Peyer's patch (tissue), 4 donors: ENCODE results near the gene SMTNL2. TPM values are rescaled to one million over a fixed set of nuclear protein-coding genes. Genes with fewer than 3 reads are reported as not detected.

Experiments used
- DNase-seq, 3 donors: peaks; one replicate each; pipeline ENCODE4 v3.0.0-alpha.2; 2017 to 2019
- H3K27ac ChIP-seq, 4 donors: fragments of 200-600 bp; sonication (generic); one replicate each; pipeline ENCODE4 v1.5.1; 2016 to 2019
- H3K27me3 ChIP-seq, 2 donors: fragments of 200-600 bp; sonication (generic); one replicate each; pipeline ENCODE4 v1.5.1; 2019
- H3K36me3 ChIP-seq, 3 donors: fragments of 200-600 bp; sonication (generic); one replicate each; pipeline ENCODE4 v1.5.1; 2016 to 2019
- H3K4me1 ChIP-seq, 4 donors: fragments of 200-600 bp; sonication (generic); one replicate each; pipeline ENCODE4 v1.5.1; 2016 to 2019
- H3K4me3 ChIP-seq, 4 donors: fragments of 200-600 bp; sonication (generic); 1 replicate in 3 of 4; 2 replicates in 1 of 4; pipeline ENCODE4 v1.5.1; 2016 to 2019; ENCODE audit warnings: mild to moderate bottlenecking in 1 of 4
- H3K9me3 ChIP-seq, 4 donors: fragments of 200-600 bp; sonication (generic); one replicate each; pipeline ENCODE4 v1.5.1; 2016 to 2019; ENCODE audit warnings: mild to moderate bottlenecking in 1 of 4
- POLR2A ChIP-seq, 2 donors: fragments of 450-650 bp; IDR thresholded peaks; one replicate each; pipeline ENCODE4 v1.5.1; 2017; ENCODE audit warnings: antibody characterized with exemption in 2 of 2, mild to moderate bottlenecking in 2 of 2, moderate library complexity in 2 of 2
- total RNA-seq, 4 donors: library from RNA; depleted of rRNA; stranded (reverse); fragments of >200 nt; gene quantifications; one replicate each; pipeline ENCODE4 v1.1.0, GENCODE V29; 2016
- TF ChIP-seq, protein P1 (sequence below), 6 experiments: fragments of 450-650 bp in 4 of 6; fragments of 200-600 bp in 2 of 6; sonication (generic) in 1 of 6; IDR thresholded peaks; one replicate each; pipeline ENCODE4 v1.5.1; 2017 to 2019; ENCODE audit warnings: antibody characterized with exemption in 6 of 6, mild to moderate bottlenecking in 3 of 6, moderate library complexity in 1 of 6

The SMTNL2 gene
- total RNA-seq, 4 donors from 2014 or later, result 1.2 TPM; not detected in 3

DNA sequence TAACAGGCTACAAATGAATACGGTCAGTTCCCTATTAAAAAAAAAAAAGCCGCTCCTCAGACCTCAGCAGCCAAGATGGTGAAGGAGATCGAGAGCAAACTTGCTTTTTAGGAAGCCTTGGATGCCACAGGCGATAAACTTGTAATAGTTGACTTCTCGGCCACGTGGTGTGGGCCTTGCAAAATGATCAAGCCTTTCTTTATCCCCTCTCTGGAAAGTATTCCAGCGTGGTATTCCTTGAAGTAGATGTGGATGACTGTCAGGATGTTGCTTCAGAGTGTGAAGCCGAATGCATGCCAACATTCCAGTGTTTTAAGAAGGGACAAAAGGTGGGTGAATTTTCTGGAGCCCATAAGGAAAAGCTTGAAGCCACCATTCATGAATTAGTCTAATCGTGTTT is 12.2 kb upstream of the SMTNL2 start:
- Histone ChIP-seq H3K36me3 (no peaks in the 10 kb centered on the region), H3K27ac (no peak overlapping the region), H3K4me3 (no peak overlapping the region), H3K4me1 (no peaks in the 10 kb centered on the region), H3K9me3 (no peaks in the 10 kb centered on the region), H3K27me3 (no peaks in the 10 kb centered on the region)
- TF ChIP-seq, protein P1, sequence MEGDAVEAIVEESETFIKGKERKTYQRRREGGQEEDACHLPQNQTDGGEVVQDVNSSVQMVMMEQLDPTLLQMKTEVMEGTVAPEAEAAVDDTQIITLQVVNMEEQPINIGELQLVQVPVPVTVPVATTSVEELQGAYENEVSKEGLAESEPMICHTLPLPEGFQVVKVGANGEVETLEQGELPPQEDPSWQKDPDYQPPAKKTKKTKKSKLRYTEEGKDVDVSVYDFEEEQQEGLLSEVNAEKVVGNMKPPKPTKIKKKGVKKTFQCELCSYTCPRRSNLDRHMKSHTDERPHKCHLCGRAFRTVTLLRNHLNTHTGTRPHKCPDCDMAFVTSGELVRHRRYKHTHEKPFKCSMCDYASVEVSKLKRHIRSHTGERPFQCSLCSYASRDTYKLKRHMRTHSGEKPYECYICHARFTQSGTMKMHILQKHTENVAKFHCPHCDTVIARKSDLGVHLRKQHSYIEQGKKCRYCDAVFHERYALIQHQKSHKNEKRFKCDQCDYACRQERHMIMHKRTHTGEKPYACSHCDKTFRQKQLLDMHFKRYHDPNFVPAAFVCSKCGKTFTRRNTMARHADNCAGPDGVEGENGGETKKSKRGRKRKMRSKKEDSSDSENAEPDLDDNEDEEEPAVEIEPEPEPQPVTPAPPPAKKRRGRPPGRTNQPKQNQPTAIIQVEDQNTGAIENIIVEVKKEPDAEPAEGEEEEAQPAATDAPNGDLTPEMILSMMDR (IDR thresholded peaks at IDR 0.05), result no peak
- no peak for TF ChIP-seq POLR2A (IDR thresholded peaks at IDR 0.05)
- no peak for DNase-seq

DNA sequence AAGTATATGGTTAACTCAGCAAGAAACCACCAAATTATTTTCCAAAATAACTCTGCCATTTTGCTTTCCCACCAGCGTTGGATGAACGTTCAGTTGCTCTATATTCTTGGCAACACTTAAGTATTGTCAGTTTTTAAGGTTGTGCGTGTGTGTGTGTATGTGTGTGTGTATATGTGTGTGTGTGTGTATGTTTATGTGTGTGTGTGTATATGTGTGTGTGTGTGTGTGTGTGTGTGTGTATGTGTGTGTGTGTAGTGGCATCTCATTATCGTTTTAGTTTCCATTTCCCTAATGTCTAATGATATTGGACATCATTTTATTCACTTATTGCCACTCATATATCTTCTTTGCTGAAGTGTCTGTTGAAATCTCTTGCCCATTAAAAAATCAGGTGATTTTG is 11.2 kb upstream of the SMTNL2 start:
- Histone ChIP-seq H3K27me3 (no peaks in the 10 kb centered on the region), H3K4me1 (no peaks in the 10 kb centered on the region), H3K36me3 (no peaks in the 10 kb centered on the region), H3K27ac (no peak overlapping the region), H3K9me3 (no peaks in the 10 kb centered on the region), H3K4me3 (no peak overlapping the region)
- TF ChIP-seq, protein P1 (IDR thresholded peaks at IDR 0.05), result no peak
- TF ChIP-seq POLR2A (IDR thresholded peaks at IDR 0.05), result no peak
- no peak for DNase-seq

DNA sequence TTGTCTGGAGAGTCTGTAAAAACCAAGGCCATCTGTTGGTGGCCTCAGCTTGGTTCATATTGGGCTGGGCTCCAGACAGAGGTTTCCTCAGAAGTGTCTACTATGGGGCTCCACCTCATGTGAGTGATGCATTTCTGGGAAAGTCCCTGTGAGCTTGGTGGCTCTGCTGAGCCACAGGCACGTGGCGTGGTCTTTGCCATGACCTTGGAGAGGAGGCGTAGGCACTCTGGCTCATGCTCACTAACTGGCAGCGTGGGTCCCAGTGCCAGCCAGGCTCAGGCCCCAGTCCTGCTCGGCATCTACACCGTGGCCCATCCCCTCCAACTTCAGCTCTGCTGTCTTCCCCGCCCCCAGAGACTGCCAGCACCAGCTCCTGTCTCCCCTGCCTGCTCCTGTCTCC is 10.7 kb upstream of the SMTNL2 start:
- TF ChIP-seq, protein P1 (IDR thresholded peaks at IDR 0.05), result no peak
- TF ChIP-seq POLR2A (IDR thresholded peaks at IDR 0.05), result no peak
- DNase-seq, result no peak
- H3K27ac ChIP-seq, result no peak overlapping the region
- H3K27me3 ChIP-seq, result no peaks in the 10 kb centered on the region
- no peaks in the 10 kb centered on the region for H3K9me3 ChIP-seq
- no peaks in the 10 kb centered on the region for H3K36me3 ChIP-seq
- H3K4me1 ChIP-seq, result no peaks in the 10 kb centered on the region
- H3K4me3 ChIP-seq, result no peak overlapping the region

DNA sequence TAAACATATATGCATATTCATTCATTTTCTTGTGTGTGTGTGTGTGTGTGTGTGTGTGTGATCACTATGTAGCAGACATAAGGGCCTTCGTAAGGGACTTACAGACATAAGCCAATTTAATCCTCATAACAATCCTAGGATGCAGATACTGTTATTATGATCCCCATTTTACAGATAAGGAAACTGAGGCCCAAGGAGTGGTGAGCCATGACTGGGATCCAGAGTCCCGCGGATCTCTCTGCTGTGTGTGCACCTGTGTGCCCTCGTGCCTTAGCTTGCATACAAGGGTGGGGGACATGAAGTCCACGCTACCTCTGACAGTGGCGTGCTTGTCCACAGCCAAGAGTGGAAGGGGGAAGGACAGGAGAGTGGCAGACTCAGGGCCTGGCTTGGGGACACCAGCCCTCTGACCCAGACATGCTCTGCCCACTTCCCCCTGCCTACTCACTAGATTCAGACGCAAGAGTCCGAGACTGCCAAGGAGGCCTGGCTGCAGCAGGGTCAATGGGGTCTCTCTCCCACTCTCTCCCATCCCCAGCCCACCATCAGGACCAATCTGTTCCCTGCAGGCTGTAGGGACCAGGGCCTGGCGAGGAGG is 9.8 kb upstream of the SMTNL2 start:
- Histone ChIP-seq H3K4me3 (no peak overlapping the region), H3K27me3 (no peaks in the 10 kb centered on the region), H3K4me1 (no peaks in the 10 kb centered on the region), H3K9me3 (no peaks in the 10 kb centered on the region), H3K27ac (no peak overlapping the region), H3K36me3 (no peaks in the 10 kb centered on the region)
- no peak for DNase-seq
- TF ChIP-seq POLR2A (IDR thresholded peaks at IDR 0.05), result no peak
- TF ChIP-seq, protein P1 (IDR thresholded peaks at IDR 0.05), result no peak

DNA sequence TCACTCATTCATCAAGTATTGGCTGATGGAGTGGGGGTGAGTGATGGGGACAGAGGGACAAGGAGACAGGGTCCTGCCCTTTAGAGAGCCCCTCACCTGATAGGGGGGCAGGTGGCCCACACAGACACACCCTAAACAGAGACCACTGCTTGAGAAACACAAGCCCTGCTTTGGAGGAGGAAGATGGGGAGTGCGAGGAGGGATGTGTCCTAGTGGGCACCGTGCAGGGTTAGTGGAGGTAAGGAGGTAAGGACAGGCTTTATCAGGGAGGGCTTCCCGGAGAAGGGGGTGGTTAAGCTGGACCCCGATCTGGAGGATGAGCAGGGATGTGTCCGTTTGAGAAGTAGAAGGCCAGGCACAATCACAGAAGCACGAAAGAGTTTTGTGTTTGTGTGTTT is 8.2 kb upstream of the SMTNL2 start:
- Histone ChIP-seq H3K4me3 (no peak overlapping the region), H3K27me3 (no peaks in the 10 kb centered on the region), H3K27ac (no peak overlapping the region), H3K36me3 (no peaks in the 10 kb centered on the region), H3K9me3 (no peaks in the 10 kb centered on the region), H3K4me1 (no peaks in the 10 kb centered on the region)
- TF ChIP-seq, protein P1 (IDR thresholded peaks at IDR 0.05), result no peak
- TF ChIP-seq POLR2A (IDR thresholded peaks at IDR 0.05), result no peak
- DNase-seq, result no peak
